T-helper 22 cell (primary cell): Measurements from ENCODE around the gene TBKBP1.
"Not testable (repeated sequence)": the region's sequence is repeated elsewhere in the genome, so short reads cannot be mapped to it uniquely, and the experiment has no call there.

Experiments
- DNase-seq: peaks from one replicate; pipeline ENCODE4 v3.0.0-alpha.2; 2020; ENCODE audit warnings: low read depth

Gene TBKBP1

GRCh38 chr17:47733674-47734410 is 39.9 kb downstream of the TBKBP1 start:
- no peak for DNase-seq

GRCh38 chr17:47735139-47735464 is 41.1 kb downstream of the TBKBP1 start:
- no peak for DNase-seq

DNA sequence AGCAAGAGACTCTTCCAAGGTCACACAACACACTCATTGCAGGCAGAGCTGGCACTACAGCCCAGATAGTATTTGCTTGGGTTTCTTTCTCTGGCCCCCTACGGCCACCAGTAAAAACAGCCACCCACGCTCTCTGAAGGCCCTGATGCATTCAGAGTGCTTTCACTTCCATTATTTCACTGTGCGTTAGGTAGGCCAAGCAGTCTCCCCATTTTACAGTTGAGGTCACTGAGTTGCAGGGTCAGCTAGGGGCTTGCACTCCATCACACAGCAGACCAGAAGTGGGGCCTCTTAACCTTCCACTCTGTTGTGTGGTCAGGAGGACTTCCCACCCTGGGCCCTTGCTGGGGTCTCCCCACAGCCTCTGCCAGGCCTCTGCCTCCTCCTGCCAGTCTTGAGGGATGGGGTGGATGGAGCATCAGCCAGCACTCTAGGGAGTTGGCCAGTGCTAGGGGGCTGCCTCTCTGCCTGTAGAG is 41.6 kb downstream of the TBKBP1 start:
- no peak for DNase-seq

GRCh38 chr17:47736501-47737495 is 42.8 kb downstream of the TBKBP1 start:
- no peak for DNase-seq

GRCh38 chr17:47738178-47738577 is 44.2 kb downstream of the TBKBP1 start:
- no peak for DNase-seq

DNA sequence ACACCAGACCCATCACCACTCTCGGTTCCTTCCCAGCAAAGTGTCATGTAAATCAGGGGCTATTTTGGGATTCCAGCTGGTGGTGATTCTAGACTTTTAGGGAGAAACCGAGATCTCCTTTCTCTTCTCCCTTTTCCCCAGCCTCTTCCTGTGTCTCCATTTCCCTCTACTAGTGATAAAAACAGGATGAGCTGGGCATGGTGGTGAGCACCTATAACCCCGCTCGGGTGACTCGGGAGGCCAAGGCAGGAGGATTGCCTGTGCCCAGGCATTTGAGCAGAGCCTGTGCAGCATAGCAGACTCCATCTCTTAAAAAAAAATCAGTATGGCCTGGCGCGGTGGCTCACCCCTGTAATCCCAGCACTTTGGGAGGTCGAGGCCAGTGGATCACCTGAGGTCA is 45.2 kb downstream of the TBKBP1 start:
- no peak for DNase-seq

- not testable (repeated sequence) for DNase-seq
These were observed 46.0 kb downstream of the TBKBP1 start for GRCh38 chr17:47739945-47740344.

DNA sequence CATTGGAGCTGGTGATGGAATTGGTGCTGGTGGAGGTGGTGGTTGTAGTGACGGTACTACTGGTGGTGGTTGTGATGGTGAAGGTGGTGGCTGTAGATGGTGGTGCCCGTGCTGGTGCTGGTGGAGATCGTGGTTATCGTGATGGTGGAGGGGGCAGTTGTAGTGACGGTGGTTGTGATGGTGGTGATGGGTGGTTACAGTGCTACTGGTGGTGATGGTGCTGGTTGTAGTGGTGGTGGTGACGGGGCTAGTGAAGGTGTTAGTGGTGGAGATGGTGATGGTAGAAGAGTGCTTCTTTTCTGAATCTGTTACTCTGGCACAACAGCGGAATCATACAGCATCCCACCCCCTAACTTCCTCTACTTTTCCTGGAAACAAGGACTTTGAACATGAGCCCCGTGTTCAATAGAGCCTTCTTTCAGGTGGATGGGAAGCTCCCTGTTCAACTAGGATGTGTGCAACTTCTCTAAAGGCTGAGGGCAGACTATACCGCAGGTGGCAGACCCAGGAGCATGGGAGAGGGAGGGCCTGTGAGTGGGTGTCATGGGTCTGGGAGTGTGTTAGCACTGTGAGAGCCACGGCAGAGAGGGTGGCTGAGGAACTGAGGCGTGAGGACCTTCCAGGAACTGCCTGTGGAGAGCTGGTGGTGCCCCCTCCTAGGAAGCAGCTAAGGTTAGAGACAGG is 47.3 kb downstream of the TBKBP1 start:
- no peak for DNase-seq

- no peak for DNase-seq
These were observed 47.8 kb downstream of the TBKBP1 start for GRCh38 chr17:47741793-47742145.

GRCh38 chr17:47742319-47743181 is 48.6 kb downstream of the TBKBP1 start:
- DNase-seq, result no peak

DNA sequence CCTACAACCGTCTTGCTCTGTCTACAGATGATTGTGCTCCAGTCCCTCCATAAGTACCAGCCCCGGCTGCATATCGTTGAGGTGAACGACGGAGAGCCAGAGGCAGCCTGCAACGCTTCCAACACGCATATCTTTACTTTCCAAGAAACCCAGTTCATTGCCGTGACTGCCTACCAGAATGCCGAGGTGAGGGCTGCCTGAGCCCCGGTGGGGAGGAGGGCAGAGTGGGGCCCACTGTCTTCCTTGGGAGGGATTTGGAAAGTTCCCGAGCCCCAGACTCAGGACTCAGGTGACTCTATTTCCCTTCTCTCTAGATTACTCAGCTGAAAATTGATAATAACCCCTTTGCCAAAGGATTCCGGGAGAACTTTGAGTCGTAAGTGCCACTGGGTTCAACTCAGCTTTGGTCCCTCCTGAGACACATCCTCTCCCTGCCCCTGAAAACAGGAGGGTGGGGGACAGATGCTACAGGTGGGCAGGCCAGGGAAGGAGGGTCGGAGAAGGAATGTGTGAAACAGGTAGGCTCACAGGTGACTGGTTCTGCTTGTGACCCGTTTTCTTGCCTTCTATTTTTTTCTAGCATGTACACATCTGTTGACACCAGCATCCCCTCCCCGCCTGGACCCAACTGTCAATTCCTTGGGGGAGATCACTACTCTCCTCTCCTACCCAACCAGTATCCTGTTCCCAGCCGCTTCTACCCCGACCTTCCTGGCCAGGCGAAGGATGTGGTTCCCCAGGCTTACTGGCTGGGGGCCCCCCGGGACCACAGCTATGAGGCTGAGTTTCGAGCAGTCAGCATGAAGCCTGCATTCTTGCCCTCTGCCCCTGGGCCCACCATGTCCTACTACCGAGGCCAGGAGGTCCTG is 50.4 kb downstream of the TBKBP1 start:
- no peak for DNase-seq

- DNase-seq, result no peak
These were observed 51.0 kb downstream of the TBKBP1 start for GRCh38 chr17:47745037-47745380.

DNA sequence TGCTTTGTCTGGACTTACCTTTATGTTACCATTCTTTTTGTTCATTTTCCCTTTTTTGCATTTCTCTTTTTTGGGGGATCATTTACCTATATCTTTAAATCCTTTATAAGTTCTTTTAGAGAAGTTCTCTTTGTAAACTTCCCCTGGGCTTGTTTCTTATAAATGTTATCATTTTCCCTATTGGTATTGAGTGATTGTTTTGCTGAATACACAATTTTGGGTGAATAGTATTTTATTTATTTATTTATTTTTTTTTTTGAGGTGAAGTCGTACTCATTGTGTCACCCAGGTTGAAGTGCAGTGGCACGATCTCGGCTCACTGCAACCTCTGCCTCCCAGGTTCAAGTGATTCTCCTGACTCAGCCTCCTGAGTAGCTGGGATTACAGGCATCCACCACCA is 57.5 kb downstream of the TBKBP1 start:
- no peak for DNase-seq

DNA sequence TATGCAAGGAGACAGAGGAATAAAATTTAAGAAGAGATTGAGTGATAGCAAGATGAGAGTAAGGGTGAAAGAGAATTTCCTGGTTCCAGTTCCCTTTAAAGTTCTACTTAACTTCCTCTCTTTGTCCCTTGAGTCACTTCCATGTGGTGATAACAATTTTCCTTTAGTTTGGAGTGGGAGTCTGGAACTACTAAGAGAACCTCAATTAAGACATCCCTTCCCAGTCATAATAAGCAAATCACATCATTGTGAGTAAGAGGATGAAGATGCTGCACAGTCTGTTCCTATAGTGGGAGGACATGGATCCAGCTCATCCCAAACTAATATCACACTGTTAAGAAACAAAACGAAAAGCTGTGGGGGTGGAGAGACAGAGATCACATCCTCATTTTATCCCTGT is 63.4 kb downstream of the TBKBP1 start:
- DNase-seq, result no peak

GRCh38 chr17:47760409-47761140 is 66.6 kb downstream of the TBKBP1 start:
- DNase-seq, result no peak
